GM19324 (cell line): ENCODE measurements around the gene GRIFIN.

Source experiments
- ATAC-seq: cut with Tn5 transposase; IDR thresholded peaks from one replicate; pipeline ENCODE4 v1.9.1; 2021; ENCODE audit warnings: mild to moderate bottlenecking, moderate library complexity; ENCODE audit not compliant: unreplicated experiment, low FRiP score

Gene GRIFIN

DNA sequence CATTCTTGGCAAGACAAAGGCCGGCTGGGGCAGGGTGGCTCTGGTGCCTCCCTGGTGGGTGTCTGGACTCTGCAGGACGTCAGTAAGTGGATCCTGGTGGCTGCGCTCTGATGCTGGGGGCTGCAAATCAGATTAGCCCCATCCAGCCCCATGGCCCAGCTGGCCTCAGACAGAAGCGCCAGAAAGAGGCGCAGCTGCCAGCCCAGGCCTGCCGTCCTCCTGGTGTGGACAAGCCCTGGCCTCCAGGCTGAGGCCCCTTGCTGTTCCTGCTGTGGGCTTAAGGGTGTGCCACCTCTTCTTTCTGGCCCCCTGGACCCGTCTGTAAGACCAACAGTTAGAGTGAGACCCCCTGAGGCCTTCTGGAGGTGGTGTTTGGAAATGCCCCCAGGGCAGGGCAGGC lies 37.5 kb upstream of the GRIFIN start:
- ATAC-seq, result no peak

- ATAC-seq, result no peak
Measured at GRCh38 chr7:2512713-2513112, 36.5 kb upstream of the GRIFIN start.

DNA sequence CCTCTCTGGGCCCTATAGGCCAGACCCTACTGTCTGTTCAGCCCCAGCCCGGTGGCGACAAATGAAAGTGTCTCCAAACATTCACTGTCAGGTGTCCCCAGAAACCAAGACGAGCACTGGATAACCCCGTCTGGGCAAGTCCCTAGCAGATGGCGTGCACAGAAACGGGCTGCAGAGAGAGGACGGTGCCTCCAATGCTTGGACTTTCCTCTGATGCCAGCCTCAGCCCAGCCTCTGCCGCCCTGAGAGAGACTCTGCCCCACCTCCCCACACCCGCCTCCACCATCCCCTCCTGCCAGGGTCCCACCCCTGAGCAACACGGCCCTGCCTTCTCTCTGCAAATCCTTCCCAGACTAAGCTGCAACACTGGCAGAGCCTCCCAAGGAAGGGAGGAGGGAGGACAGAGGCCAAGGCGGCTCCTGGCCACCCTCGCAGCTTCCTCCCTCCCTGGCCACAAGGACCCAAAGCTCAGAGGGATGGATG lies 36.0 kb upstream of the GRIFIN start:
- no peak for ATAC-seq

DNA sequence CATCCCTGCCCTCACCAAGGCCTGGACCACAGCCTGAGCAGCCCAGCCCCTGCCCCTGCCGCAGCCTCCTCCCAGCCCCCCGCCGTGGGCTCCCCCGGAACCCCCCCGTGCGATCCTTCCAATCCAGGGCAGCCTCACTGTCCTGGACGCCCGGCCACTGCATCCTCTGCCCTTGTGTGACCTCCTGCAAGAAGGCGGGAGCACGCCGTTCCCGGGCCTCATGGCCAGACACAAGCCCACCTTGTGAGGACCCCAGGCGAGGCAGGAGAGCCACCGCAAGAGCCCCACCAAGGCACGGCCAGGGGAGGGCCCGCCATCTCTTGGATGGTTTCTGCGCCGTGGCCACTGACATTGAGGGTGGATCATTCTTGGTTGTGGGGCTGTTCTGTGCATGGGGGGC lies 35.6 kb upstream of the GRIFIN start:
- no peak for ATAC-seq

DNA sequence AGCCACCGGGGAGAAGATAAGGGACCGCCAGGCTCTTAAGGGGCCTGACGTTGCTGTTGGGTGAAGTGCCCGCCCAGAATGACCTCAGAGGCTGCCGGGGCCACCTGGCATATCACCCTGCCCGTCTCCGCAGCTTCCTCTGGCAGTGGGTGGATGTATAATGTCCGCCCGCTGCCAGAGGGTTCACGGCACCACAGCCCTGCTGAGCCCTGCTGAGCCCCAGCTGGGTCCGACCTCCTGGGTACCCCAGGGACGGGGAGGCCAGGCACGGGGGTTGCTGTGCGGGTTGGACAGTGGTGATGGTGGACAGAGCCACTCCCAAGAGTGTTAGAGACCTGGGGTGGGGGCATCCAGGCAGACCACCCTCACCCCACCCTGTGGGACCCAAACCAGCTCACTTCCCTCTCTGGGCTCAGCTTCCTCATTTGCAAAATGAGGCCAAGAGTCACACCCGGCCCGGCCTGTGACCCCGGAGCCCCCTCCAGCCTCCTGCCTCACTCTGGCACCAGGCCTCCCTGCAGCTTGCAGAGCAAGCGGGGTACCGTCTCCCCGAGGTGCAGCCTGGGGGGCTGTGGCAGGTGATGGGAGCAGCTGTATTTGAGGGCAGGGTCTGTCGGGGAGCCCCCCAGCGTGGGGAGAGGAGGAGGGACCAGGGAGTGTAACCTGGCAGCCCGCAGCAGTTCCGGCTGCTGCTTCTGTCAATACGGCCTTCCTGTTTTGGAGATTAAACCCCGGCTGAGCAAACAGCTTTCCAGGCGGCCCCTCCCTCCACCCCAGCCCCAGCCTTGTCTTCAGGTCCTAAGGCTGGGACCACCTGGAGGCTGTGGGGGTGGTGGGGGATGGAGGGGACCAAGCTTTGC lies 34.9 kb upstream of the GRIFIN start:
- peak; percentile 32 for ATAC-seq

GRCh38 chr7:2510130-2510776 lies 34.1 kb upstream of the GRIFIN start:
- no peak for ATAC-seq

DNA sequence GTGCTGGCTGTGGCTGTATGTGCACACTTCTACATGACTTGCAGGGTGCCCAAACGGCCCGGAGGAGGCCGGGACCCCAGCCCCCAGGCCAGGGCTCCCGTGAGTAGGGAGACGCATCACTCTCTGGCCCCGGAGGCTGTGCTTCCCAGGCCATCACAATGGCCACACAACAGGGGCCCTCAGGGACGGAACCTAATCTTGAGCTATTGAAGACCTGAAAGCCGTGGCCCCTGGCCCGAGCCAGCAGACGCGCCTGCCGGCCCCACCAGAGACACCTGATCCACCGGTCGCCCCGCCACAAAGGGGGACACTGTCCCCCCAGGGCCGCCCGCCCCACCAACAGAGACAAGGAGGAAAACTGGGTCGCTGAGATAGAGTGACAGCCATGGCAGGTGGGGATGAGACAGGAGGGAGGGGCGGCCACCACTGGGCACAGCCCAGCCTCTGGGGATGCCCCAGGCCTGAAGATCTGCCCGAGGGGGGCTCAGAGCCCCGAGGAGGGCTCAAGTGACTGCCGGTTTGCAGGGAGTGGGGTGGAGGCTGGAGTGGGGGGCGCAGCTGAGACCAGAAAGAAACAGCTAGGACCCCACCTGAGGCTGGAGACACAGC lies 33.2 kb upstream of the GRIFIN start:
- no peak for ATAC-seq

- ATAC-seq, result peak; percentile 43
Measured at GRCh38 chr7:2508327-2509215, 32.4 kb upstream of the GRIFIN start.

GRCh38 chr7:2507917-2508306 lies 31.7 kb upstream of the GRIFIN start:
- ATAC-seq, result no peak

DNA sequence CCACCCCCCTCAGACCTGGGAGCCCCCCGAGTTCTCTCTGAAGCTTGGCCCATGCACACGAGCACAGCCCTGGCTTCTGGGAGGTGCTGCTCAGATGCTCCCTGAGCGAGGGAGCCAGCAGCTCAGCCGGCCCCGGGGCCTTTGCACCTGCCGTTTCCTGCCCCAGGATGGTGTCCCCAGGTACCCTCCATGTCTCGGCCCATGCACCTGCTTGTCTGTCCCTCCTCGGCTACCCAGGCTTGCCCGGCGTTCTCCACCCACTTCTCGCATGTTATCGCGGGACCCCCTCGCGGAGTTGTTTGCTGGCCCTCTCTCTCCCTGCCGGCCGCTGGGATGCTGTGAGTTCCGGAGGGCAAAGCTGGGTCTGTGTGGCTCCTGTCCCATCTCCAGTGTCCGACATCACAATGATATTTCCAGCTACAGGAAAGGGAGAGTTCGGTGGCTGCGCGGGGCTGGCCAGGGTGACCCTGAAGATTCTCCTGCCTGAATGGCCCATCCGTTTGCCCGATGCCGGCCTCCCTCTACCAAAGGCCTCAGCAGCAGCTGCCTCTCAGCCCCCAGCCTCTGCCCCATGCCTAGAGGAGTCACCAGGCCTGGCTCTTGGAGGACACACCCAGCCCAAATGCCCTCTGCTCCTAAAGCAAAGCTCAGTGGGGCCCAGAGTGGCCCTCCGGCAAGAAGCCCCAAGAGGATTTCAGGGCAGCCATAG lies 31.2 kb upstream of the GRIFIN start:
- no peak for ATAC-seq

GRCh38 chr7:2505401-2505800 lies 29.2 kb upstream of the GRIFIN start:
- no peak for ATAC-seq

DNA sequence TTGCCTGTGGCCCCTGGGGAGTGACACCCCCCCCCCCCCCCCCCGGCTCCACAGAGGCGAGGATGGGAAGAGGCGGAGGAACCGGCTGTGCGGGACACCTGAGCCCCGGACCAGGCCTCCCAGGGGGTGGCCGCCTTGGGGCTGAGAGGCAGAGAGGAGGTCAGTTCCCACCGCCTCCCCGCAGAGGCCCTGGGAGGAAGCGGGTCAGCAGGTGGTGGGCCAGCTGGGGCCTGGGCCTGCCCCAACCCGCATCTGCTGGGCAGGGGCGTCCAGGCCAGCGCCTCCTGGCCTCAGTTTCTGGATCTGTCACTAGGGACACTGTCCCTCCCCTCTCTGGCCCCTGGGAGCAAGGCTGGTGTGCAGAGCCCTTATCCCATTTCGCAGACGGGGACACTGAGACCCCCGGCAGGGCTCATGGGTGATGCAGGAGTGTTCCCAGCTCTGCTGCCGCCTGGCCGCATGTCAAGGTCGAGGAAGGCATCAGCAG lies 28.7 kb upstream of the GRIFIN start:
- ATAC-seq, result no peak

GRCh38 chr7:2504128-2504888 lies 28.1 kb upstream of the GRIFIN start:
- no peak for ATAC-seq

- ATAC-seq, result no peak
Measured at GRCh38 chr7:2503056-2503941, 27.1 kb upstream of the GRIFIN start.

- ATAC-seq, result no peak
Measured at GRCh38 chr7:2502647-2502966, 26.4 kb upstream of the GRIFIN start.

GRCh38 chr7:2501947-2502646 lies 25.9 kb upstream of the GRIFIN start:
- no peak for ATAC-seq

GRCh38 chr7:2500701-2501100 lies 24.5 kb upstream of the GRIFIN start:
- no peak for ATAC-seq
